ENCODE results near the gene ASB6. TPM values are rescaled to one million over a fixed set of nuclear protein-coding genes. Genes with fewer than 3 reads are reported as not detected.

ASB6 gene
- total and polyA plus RNA-seq, 2 of the 13 experiments (the other 11 are each of a cell fraction or from before 2014, with no cell fraction given), result 8.2 to 8.4 TPM

DNA sequence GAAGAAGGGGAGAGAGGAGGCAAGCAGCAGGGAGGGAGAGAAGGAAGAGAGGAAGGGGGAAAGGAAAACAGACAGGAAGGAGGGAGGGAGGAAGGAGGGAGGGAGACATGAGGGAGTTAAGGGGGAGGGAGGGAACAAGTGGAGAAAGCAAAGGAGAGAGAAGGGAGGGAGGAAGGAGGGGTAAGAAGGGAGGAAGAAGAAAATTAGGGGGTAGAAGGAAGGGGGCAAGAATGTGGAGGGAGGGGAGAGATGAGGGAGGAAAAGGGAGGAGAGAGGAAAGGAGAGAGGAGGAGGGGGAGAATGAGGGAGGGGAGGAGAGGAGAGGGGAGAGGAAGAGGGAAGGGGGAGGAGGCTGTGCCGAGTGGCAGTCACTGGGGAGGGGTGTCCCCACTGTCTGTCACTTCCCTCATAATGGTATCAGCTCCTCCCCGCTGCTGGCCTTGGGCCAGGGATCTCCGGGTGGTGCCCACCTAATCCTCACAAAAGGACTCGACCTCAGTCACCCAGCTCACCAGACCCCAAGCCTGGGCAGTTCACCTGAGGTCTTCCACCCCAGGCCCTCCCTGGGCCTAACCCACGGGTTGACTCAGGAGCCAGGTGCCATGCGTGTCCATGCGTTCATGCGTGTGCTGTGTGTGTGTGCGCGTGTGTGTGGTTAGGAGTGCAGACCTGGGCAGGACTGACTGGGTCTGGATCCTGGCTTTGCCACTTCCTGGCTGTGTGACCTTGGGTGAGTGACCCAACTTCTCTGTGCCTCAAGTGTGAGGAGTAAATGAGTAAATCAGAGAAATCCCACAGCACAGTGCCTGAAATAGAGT, 39.1 kb downstream of the ASB6 start:
- Histone ChIP-seq H3K4me2 (ENCODE audit: low read depth, low read length) (no peak overlapping the region), H2AFZ (ENCODE audit: low read length) (no peak overlapping the region), H3K9me3 (ENCODE audit: low read length) (no peaks in the 10 kb centered on the region), H3K27me3 (ENCODE audit: control insufficient read depth in 1 of 2, insufficient read depth in 2 of 2, low read length in 2 of 2) (no peaks in the 10 kb centered on the region), H4K20me1 (ENCODE audit: insufficient read depth, low read length) (no peaks in the 10 kb centered on the region), H3K79me2 (ENCODE audit: insufficient read depth, low read length) (peaks cover 3% of the 10 kb centered on the region), H3K4me1 (ENCODE audit: insufficient read depth, low read length) (peaks cover 88% of the 10 kb centered on the region), H3K9ac (ENCODE audit: insufficient read depth, low read depth, low read length) (no peak overlapping the region), H3K27ac (ENCODE audit: extremely low read length, insufficient read depth, low read length) (no peak overlapping the region), H3K4me3 (replicated peaks in 1 of 3; ENCODE audit: insufficient read depth in 1 of 3, low read depth in 2 of 3, low read length in 3 of 3) (no peak overlapping the region), H3K36me3 (replicated peaks in 1 of 2; ENCODE audit: control insufficient read depth in 1 of 2, insufficient read depth in 2 of 2, low read length in 2 of 2) (no peaks in the 10 kb centered on the region)
- DNase-seq (ENCODE audit: low spot score) (no peak), FAIRE-seq (no peak), ATAC-seq (no peak)
- in situ Hi-C loops (cut with HindIII; ENCODE audit: extremely low pct_ligation_motif_present, low pct_unique_long_range_greater_than_20kb), result no loop called here
- intact Hi-C loops (cut with micrococcal nuclease; ENCODE audit: unreplicated experiment), result no loop called here
- POLR2A ChIA-PET, result no interaction called here
- WGBS (ENCODE audit: low lambda C conversion rate), result 87% methylated on average over 3 of the region's 10 CpGs
- CTCF ChIA-PET (ENCODE audit: low intra/inter-chr PET ratio, low total read pairs), result no interaction called here
- BruUV-seq (replicated peaks), result no TSS peak
- TF ChIP-seq MAFK (conservative IDR thresholded peaks at IDR 0.05 in 1 of 2, IDR thresholded peaks at IDR 0.05 in 1 of 2; ENCODE audit: low read length in 2 of 2) (no peak), ZNF768 (CRISPR knock-in tag; IDR thresholded peaks at IDR 0.05) (peak; percentile 99), FOXA1 (IDR thresholded peaks at IDR 0.05) (0 out of 2 replicates have a peak, but pooled peaks have one; percentile 7), FOXA1 (CRISPR knock-in tag; IDR thresholded peaks at IDR 0.05) (no peak), KAT7 (CRISPR knock-in tag; IDR thresholded peaks at IDR 0.05; ENCODE audit: borderline replicate concordance) (peak; percentile 52; the same call in 1 of the 2 replicates), ZZZ3 (CRISPR knock-in tag; IDR thresholded peaks at IDR 0.05; ENCODE audit: borderline replicate concordance) (0 out of 2 replicates have a peak, but pooled peaks have one; percentile 38), ZNF124 (CRISPR knock-in tag; IDR thresholded peaks at IDR 0.05) (no peak)
- TF ChIP-seq, protein P1, sequence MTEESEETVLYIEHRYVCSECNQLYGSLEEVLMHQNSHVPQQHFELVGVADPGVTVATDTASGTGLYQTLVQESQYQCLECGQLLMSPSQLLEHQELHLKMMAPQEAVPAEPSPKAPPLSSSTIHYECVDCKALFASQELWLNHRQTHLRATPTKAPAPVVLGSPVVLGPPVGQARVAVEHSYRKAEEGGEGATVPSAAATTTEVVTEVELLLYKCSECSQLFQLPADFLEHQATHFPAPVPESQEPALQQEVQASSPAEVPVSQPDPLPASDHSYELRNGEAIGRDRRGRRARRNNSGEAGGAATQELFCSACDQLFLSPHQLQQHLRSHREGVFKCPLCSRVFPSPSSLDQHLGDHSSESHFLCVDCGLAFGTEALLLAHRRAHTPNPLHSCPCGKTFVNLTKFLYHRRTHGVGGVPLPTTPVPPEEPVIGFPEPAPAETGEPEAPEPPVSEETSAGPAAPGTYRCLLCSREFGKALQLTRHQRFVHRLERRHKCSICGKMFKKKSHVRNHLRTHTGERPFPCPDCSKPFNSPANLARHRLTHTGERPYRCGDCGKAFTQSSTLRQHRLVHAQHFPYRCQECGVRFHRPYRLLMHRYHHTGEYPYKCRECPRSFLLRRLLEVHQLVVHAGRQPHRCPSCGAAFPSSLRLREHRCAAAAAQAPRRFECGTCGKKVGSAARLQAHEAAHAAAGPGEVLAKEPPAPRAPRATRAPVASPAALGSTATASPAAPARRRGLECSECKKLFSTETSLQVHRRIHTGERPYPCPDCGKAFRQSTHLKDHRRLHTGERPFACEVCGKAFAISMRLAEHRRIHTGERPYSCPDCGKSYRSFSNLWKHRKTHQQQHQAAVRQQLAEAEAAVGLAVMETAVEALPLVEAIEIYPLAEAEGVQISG (CRISPR knock-in tag; IDR thresholded peaks at IDR 0.05), result no peak
- TF ChIP-seq, protein P2, sequence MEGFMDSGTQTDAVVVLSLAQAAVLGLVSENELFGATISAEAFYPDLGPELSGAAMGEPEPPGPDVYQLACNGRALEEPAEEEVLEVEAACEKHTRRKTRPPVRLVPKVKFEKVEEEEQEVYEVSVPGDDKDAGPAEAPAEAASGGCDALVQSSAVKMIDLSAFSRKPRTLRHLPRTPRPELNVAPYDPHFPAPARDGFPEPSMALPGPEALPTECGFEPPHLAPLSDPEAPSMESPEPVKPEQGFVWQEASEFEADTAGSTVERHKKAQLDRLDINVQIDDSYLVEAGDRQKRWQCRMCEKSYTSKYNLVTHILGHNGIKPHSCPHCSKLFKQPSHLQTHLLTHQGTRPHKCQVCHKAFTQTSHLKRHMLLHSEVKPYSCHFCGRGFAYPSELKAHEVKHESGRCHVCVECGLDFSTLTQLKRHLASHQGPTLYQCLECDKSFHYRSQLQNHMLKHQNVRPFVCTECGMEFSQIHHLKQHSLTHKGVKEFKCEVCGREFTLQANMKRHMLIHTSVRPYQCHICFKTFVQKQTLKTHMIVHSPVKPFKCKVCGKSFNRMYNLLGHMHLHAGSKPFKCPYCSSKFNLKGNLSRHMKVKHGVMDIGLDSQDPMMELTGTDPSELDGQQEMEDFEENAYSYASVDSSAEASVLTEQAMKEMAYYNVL (CRISPR knock-in tag; IDR thresholded peaks at IDR 0.05; ENCODE audit: borderline replicate concordance), result 0 out of 2 replicates have a peak, but pooled peaks have one; percentile 51
- TF ChIP-seq, protein P3, sequence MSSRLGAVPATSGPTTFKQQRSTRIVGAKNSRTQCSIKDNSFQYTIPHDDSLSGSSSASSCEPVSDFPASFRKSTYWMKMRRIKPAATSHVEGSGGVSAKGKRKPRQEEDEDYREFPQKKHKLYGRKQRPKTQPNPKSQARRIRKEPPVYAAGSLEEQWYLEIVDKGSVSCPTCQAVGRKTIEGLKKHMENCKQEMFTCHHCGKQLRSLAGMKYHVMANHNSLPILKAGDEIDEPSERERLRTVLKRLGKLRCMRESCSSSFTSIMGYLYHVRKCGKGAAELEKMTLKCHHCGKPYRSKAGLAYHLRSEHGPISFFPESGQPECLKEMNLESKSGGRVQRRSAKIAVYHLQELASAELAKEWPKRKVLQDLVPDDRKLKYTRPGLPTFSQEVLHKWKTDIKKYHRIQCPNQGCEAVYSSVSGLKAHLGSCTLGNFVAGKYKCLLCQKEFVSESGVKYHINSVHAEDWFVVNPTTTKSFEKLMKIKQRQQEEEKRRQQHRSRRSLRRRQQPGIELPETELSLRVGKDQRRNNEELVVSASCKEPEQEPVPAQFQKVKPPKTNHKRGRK (CRISPR knock-in tag; IDR thresholded peaks at IDR 0.05), result 0 out of 2 replicates have a peak, but pooled peaks have one; percentile 66
- TF ChIP-seq, protein P4, sequence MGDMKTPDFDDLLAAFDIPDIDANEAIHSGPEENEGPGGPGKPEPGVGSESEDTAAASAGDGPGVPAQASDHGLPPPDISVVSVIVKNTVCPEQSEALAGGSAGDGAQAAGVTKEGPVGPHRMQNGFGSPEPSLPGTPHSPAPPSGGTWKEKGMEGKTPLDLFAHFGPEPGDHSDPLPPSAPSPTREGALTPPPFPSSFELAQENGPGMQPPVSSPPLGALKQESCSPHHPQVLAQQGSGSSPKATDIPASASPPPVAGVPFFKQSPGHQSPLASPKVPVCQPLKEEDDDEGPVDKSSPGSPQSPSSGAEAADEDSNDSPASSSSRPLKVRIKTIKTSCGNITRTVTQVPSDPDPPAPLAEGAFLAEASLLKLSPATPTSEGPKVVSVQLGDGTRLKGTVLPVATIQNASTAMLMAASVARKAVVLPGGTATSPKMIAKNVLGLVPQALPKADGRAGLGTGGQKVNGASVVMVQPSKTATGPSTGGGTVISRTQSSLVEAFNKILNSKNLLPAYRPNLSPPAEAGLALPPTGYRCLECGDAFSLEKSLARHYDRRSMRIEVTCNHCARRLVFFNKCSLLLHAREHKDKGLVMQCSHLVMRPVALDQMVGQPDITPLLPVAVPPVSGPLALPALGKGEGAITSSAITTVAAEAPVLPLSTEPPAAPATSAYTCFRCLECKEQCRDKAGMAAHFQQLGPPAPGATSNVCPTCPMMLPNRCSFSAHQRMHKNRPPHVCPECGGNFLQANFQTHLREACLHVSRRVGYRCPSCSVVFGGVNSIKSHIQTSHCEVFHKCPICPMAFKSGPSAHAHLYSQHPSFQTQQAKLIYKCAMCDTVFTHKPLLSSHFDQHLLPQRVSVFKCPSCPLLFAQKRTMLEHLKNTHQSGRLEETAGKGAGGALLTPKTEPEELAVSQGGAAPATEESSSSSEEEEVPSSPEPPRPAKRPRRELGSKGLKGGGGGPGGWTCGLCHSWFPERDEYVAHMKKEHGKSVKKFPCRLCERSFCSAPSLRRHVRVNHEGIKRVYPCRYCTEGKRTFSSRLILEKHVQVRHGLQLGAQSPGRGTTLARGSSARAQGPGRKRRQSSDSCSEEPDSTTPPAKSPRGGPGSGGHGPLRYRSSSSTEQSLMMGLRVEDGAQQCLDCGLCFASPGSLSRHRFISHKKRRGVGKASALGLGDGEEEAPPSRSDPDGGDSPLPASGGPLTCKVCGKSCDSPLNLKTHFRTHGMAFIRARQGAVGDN (CRISPR knock-in tag; IDR thresholded peaks at IDR 0.05), result peak; percentile 43
